ENCODE data around the gene FAM83E.

- TF ChIP-seq CTCF (conservative IDR thresholded peaks at IDR 0.05; ENCODE audit: low read depth, low read length) (no peak), EZH2 (IDR thresholded peaks at IDR 0.05; ENCODE audit: borderline replicate concordance, low read depth, low read length, poor library complexity, severe bottlenecking) (no peak)
Measured at GRCh38 chr19:48624067-48624594, 9.3 kb upstream of the FAM83E start.

All from A673 (cell line).